ENCODE data around the gene TST.

GRCh38 chr22:37030560-37031281 is 11.5 kb upstream of the TST start:
- TF ChIP-seq CTCF (IDR thresholded peaks at IDR 0.05), result no peak
- TF ChIP-seq POLR2A (IDR thresholded peaks at IDR 0.05; ENCODE audit: low read depth), result no peak
- no peak for TF ChIP-seq POLR2AphosphoS5 (IDR thresholded peaks at IDR 0.05)
- TF ChIP-seq EP300 (IDR thresholded peaks at IDR 0.05), result no peak
